Subcutaneous preadipocyte (primary cell): Measurements from ENCODE around the gene CHCHD5. TPM values are rescaled to one million over a fixed set of nuclear protein-coding genes. Genes with fewer than 3 reads are reported as not detected.

Experiments
- small RNA-seq: library from RNA; depleted of rRNA; stranded (forward); fragments of <200 nt; gene quantifications from one replicate; pipeline ENCODE3, GENCODE V24; 2012
- total RNA-seq: library from RNA; depleted of rRNA; stranded (reverse); fragments of >200 nt; gene quantifications from 2 replicates; pipeline ENCODE4 v1.2.3, GENCODE V29; 2012

Gene CHCHD5
- 8.4 and 8.8 TPM in 2 replicates for total RNA-seq

GRCh38 chr2:112584134-112584890, at the start of gene CHCHD5:
Gene CHCHD5, plus strand, starts transcription at chr2:112584609. Its CDS starts 39 bp downstream, at chr2:112584648.

GRCh38 chr2:112542123-112542983, 42.1 kb upstream of the CHCHD5 start, which contains the start of gene POLR1B:
Gene POLR1B, plus strand, starts transcription at chr2:112542465. Its CDS starts 30 bp downstream, at chr2:112542495.

Small RNA genes lying within 50 kb of the gene (small RNA-seq; reads per million reads assigned to genes)
- gene RF00019 = not detected

Other genes starting within 250 kb of the CHCHD5 start
- 3.7 and 5.9 TPM in 2 replicates for gene RGPD8, start 151.0 kb upstream of the CHCHD5 start, total RNA-seq
- gene TTL, start 102.5 kb upstream of the CHCHD5 start, total RNA-seq = 48.1 and 80.0 TPM in 2 replicates
- 25.4 and 33.2 TPM in 2 replicates for gene POLR1B, start 42.1 kb upstream of the CHCHD5 start, total RNA-seq
- gene SLC20A1, start 61.3 kb downstream of the CHCHD5 start, total RNA-seq = 92.6 and 160 TPM in 2 replicates
- gene NT5DC4, start 136.4 kb downstream of the CHCHD5 start, total RNA-seq = not detected in 2 replicates
- gene CKAP2L, start 180.0 kb downstream of the CHCHD5 start, total RNA-seq = 8.5 and 16.8 TPM in 2 replicates
- gene IL1A, start 199.9 kb downstream of the CHCHD5 start, total RNA-seq = not detected in 2 replicates